Stimulated activated CD4-positive, alpha-beta T cell treated with anti-CD3 and anti-CD28 coated beads, Interleukin-2, amount 100 ng/mL, for 48 hours (primary cell): ENCODE measurements around the gene XYLT1.

ENCODE experiments used
- DNase-seq, 2 donors: peaks; one replicate each; pipeline ENCODE4 v3.0.0-alpha.2; 2020

XYLT1 gene

DNA sequence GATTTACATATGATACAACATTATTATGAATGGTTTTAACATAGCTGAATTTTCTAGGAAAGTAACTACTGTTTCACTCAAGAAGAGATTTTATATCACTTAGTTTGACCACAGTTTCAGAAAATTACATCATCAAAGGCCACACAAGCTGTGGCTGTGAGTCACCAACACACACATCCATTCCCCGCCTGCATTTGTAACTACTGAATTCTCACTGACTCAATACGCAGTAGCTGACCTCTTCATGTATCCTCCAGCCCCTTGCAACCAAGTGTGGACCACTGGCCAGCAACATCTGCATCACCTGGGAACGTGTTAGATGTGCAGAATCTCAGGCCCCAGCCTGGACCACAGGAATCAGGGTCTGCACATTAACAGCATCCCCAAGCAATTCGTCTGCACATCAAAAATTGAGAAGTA is 197.6 kb downstream of the XYLT1 start:
- DNase-seq, result peak; percentile 21 to 25

DNA sequence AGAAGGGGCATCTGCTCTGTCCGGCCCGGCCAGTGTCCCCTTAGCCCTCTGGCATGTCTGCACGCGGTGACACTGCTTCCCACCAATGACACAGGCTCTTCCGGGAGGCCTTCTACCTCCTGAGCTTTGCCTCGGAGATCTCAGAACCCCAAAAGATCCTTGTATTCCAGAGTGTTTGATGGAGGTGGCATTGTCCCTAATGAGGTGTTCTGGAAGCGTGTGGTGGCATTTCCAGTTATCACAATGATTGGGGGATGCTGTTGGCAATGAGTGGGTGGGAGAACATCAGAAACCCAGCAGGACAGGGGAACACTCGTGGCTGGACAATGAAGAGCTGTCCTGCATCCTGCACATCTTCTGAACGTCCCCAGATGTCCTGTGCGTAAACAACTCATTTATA is 198.0 kb downstream of the XYLT1 start:
- no peak for DNase-seq

DNA sequence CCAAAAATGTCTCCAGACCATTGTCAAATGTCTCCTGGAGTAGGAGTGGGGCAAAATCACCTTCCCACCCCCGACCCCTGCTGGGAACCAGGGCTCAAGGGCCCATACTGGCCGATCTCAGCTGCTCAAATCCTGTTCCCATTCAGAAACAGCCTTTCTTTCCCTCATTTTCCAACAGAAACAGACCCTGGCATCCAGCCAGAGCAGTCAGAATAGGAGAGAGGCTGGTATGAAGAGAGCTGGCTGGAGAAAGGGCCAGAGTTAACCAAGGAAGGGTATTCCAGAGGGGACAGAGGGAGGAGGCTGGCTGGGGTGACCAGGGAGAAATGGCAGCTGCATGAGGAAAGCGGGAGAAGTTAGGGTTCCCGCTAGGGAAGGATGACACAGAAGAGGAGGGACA is 199.1 kb downstream of the XYLT1 start:
- no peak for DNase-seq

DNA sequence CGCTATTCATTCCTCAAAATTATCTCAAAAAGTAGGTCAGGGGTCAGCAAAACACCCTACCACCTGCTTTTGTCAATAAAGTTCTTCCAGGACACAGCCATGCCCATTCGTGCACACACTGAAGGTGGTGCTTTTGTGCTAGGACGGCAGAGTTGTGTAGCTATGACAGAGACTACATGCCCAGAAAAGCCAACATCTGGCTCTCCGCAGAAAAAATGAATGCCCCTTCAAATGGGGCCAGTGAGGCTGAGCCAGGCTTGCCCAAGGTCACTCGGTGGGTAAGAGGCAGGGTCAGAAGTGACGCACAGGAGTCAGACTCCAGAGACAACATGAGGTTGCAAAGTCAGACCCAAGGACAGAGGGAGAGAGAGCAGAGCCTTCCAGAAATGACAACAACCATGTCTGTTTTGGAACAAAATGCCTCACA is 200.1 kb downstream of the XYLT1 start:
- DNase-seq, result no peak

DNA sequence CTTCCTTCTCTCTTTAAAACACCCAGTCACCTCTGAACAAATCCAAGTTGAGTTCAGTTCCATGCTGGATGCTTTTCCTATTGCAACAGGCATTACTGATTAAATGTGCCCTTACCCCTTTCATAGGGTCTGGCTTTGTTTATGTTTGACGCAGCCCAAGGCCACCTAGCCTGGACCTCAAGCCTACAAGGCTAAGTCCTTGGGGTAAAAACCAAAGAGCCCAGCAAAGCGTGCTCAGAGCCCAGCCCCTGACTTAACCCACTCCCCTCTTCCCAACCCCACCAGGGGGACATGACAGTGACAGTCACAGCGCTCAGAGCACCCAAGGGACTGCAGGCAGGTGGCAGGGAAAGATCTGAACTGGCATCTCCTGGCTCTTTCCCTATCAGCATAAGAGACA is 200.6 kb downstream of the XYLT1 start:
- no peak for DNase-seq

DNA sequence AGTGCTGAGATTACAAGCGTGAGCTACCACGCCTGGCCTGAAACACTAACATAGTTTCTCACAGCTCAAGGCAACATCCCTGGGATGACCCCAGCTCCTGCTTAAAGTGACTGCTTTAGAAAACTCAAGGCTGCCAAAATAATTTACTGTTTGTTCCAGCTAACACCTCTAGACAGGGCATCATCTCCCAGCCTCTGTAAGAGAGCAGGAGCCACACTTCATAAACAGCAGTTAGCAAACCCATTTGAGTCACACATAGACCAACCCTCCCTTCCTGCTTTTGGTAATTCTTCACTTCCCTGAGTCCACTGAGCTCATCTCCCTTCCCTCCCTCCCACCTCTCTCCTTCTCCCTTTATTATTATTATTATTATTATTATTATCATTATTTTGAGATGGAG is 201.3 kb downstream of the XYLT1 start:
- no peak for DNase-seq

DNA sequence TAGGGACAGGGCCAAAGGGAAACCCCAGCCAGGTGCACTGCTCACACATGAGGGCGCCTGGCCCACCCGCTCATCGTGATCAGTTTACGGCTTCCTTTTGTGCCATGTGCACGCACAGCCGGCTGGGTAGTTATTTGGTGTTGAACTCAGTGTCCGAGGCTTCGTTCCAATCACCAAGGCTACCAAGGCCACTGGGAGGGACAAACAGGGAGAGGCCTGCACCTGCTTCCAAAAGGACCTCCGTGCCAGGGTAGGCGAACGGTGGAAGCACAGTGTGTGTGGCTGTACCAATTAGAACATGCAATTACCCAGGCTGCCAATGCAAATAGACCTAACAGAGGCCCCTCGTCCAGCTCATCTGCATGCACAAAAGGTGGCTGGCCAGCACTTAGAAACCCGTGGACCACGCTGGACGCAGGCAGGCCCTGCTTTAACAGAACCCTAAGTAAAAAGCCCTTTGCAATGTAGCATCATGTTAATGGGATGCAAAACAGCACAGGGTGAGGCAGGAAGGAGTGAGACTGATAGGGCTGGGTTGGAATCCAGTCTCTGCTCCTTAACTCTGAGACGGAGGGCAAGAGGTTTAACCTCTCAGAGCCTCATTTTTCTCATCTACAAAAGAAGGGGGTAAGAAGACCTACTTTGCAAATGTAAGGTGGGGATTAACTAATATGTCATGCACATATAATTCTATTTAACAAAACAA is 204.0 kb downstream of the XYLT1 start:
- DNase-seq, result no peak

DNA sequence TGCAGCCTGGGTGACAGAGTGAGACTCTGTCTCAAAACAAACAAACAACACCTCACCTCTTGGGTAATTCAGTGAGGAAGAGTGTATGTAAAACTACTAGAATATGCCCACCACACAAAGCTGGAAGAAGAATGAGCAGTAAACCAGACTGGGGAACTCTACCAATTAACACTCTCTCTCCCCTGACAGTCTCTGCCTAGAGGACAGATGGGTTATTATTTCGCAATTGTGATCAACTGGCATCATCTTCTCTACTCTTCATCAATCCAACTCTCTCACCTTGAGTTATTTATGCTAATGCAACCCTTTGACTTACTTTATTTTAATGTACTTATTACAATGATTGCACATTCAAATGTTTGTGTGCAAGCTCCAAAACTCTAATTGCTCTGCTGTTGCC is 205.6 kb downstream of the XYLT1 start:
- DNase-seq, result no peak

DNA sequence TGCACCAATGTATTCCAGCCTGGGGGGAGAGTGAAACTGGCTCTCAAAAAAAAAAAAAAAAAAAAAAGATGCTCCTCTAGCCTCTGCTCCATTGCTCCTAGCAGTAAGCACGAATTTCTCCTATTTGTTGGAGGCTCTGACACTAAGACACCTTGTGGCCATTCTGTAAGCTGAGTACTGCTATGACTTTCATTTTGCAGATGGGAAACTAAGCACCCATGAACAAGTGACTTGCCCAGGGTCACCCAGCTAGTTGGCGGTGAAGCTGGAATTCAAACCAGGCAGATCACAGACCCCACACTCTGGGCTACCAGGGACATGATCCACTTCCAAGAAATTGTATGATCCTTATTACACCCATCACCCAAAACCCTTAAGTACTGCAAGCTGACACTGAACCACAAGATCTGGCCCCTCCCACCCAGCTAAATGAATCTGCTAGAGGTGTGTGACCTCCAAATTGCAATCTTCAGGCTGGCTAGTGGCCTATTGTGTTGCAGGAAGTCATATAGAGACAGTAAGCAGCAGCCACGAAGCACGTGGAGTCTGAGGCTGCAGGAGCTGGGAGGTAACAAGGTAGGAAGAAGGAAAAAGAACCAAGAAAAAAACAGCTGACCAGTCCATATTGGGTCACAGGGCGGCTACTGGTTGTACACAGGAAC is 209.4 kb downstream of the XYLT1 start:
- no peak for DNase-seq

DNA sequence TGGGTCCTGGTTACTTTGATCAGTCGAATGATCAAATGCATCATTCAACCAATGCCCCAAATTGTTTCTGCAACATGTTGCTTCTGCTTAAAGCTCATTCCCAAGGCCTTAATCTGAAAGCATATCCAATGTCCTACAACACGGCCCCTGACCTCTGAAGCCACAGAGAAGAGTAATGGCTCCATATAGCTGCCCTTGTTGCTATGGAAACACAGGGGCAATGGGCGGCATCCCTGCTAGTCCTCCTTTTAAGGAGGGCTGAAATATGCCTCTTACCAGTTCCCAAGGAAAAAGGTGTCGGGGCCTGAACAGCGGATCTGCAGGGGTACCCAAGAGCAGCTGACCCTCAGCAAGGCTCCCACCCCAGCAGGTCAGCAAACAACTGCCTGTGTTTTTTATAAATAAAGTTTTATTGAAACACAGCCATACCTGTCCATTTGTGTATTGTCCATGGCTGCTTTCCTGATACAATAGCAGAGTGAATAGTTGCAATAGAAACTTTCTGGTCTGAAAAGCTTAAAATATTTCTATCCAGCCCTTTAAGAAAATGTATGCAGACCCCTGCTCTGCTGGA is 210.4 kb downstream of the XYLT1 start:
- DNase-seq, result no peak

DNA sequence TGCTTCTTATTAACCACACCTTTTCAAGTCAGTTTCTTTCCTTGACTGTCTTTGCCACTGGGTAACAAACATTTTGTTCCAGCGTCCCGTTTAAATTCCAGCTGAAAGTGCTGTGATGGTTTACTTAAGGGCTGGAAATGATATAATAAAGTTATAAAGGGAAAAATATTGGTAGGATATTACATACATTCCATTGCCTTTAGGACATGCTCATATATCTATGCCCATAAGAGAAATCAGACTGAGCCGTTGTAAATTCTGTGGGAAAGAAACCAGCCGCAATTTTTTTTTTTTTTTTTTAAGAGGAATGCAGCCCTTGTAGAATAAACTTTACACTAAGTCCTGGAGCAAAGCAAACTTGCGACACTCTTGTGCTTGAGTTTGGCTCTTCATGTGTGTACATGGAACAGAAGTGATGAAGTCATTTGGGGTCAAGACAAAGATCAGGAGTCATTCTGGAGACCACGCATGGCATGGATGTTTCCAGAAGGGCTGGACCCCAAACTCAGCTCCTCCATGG is 210.9 kb downstream of the XYLT1 start:
- DNase-seq, result no peak

DNA sequence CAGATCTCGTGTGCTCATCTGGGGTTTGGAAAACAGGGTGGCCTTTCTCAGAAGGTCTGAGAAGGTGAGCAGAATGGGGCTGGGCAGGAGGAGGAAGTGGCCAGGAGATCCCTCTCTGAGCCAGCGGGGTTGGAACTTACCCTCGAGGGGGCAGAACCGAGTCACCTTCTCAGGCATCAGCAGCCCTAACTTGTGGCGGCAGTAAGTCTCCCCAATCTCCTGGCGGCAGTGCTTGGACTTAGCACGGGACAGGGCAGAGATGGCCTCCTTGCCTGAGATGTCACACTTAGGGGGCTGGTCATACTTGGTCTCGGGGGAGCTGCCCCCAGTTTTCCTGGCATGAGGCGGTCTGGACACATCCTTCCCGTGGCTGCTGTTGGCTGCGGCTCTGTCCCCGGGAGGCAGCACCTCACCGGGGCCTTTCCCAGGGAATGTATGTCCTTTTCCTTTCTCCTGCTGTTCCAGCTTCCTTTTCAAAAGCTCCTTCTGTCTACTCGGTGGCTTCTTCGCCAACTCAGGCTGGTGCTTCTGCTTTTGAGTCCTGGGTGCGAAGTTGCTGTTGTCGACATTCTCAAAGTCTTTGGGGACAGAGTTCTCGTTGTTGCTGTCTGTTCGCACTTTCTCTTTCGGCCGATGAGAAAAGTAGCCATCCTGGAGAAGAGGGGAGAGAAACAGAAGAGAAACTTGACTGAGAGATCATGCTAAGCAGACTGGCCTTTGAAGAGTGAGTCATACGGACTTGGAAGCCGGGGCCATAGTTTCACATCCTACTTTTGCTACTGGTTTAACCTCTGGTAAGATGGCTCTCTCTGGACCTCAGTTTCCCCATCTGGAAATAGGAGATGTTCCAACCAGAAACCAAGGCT is 211.7 kb downstream of the XYLT1 start:
- no peak for DNase-seq

DNA sequence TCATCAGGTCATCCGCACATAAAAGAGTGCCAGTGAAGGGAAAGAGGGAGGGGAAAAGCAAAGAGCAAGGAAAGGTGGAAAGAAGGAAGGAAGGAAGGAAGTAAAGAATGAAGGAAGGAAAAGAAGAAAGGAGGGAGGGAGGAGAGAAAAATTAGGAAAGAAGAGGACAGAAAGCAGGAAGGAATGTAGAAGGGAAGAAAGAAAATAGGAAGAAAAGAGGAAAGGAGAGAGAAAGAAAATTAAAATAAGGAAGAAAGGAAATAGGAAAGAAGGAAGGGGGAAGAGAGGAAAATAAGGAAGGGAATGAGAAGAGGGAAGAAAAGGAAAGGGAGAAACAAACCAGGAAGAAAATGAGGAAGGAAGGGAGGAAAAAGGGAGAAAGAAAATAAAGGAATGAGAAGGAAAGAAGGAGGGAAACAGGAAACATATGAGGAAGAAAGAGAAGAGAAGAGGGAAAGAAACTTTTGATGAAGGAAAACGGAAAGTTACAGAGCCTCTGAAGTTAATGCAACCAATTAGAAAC is 212.6 kb downstream of the XYLT1 start:
- no peak for DNase-seq

DNA sequence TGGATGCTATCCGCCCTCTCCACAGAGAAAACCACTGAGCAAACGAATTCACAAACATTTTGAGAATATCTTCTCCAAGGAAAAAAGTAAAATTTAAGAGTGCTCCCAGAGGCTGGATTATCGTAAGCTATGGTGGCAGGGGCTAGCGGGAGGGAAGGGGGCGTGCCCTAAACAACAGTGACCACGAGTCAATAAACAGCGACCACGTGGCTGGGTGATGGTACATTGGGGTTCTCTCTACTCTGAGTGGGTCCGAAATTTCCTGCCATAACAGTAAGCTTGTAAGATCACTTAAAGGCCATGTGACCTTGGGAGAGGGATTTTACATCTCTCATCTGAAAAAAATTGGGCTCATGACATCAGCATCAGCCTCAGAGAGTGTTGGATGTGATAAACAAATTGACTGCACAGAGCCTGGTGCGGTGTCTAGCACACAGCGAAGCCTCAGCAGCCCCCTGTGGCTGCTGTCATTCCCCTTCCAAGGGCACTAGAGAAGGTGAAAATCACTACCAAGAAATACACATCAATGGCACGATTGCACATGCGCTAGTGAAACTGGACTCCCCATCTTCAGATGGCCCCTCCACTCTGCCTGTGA is 213.2 kb downstream of the XYLT1 start:
- no peak for DNase-seq

DNA sequence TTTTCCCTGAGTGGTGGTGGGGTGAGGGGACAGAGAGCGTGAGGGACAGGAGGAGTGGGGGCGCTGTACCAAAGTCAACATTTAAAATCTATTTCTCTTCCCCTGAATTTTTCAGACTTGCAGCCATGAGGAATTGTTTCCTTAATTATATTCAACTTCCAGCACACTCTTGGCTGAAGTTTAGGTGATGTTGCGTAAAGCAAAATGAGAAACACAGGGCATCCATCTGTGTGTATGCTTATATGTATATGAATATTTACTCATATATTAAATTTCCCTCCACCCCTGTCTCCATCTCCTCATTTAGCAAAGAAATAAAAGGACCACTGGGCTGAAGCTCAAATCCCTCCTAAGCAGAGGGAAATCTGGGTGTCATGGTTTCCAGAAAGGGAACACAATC is 218.1 kb downstream of the XYLT1 start:
- DNase-seq, result no peak

DNA sequence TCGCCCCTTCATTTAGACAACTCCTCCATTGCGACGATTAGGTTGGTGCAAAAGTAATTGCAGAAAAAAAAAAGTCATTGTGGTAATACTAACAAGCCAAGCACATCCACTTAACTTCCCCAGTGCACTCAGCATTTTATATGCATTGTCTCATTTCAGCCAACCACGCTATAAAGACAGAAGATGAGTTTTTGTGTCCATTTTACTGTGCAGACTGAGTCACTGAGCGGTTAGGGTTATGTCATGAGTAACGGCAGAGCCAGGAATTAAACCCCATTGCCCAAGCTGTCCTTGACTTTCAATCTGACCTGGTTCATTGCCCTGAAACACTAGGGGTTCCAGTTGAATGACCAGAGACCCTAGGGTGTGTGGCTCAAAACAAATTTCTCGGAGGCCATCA is 218.7 kb downstream of the XYLT1 start:
- DNase-seq, result no peak

DNA sequence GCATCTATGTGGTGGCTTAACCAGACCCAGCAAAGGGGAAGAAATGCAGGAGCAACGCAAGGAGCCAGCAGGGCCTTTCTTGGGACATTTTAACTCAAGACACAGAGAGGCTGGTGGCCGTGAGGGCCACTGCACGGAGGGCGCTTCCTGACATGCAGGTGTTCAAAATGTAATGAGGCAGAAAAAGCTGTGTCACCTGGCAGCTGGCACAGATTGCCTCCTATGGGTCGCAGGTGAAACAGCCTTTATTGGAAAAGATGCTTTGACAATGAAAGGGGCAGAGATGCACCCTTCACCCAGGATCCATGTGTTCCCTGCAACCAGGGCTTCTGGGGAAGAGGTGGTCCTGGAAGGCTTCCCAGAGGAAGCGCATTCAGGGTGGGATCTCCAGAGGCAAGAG is 219.3 kb downstream of the XYLT1 start:
- no peak for DNase-seq

DNA sequence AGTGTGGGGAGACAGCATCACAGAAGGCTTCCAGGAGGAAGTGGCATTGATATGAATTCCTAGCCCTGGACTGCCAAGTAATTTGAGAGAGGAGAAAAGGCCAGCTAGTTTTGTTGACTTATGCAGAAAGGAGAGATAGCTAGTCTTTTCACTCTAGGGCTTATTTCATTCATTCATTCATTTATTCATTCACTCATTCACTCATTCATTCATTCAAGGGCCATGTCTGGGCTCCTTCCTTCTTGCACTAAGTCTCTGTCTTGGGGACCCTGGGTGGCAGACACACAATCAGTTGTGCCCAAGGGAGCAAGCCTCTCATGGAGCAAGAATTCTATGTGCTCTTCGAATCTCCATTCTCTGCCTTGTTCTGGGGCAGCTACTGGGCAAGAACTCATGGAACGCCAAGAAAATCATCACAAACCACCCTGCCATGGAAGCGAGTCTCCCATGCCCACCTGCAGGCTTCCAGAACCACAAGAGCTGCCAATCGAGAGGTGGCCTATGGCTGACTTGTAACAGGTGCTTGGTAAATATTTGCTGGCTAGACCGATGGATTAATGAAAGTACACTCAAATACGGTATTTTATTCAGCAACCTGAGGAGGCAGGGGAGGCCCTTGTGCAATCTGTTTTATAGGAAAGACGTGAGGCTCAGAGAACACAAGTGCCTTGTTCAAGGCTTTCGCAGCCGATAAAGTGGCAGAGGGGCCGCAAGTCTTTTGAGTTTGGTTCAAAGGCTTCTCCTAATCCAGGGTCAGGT is 223.6 kb downstream of the XYLT1 start:
- DNase-seq, result no peak

DNA sequence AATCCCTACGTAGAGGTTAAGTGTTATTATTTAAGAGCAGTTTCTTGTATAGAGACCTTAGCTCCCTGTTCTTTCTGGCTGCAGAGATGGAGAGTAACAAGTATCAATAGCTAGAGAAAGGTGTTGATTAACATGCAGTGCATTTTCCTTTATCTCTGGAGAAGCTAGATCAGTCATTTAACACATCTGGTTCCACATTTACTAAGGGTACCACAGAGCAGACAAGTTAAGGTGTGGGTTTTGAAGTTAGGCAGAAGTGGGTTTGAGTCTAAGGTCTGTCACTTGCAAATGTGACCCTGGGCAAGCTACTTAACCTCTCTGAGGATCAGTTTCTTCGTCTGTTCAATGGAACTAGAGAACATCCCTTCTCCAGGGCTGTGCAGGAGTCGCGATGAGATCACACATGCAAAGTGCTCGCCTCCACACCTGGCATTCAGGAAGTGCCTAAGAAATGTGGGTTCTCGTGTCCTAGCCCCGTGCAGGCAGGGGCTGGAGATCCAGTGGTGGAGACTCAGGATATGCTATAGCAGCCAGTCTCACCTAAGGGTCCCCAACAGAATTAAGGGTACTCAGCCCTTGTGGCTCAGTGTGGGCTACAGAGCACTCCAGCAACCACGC is 224.4 kb downstream of the XYLT1 start:
- DNase-seq, result no peak

DNA sequence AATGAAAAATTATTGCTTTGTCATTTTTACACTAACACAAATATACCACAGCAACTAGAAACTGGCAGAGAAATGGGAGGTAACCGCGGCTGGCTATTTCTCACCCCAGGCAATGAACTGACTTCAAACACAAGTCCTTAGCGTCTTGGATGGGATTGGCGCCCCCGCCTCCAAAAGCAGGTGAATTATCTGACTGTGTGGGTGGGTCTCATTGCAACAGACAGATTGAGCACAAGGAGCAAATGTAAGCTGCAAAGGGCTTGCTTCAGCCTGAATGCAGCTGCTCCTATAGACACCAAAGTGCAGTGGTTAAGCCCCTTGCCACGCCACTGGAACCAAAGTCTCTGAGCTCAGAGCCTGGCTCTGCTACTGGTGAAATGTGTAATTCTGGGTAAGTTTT is 225.0 kb downstream of the XYLT1 start:
- DNase-seq, result no peak

DNA sequence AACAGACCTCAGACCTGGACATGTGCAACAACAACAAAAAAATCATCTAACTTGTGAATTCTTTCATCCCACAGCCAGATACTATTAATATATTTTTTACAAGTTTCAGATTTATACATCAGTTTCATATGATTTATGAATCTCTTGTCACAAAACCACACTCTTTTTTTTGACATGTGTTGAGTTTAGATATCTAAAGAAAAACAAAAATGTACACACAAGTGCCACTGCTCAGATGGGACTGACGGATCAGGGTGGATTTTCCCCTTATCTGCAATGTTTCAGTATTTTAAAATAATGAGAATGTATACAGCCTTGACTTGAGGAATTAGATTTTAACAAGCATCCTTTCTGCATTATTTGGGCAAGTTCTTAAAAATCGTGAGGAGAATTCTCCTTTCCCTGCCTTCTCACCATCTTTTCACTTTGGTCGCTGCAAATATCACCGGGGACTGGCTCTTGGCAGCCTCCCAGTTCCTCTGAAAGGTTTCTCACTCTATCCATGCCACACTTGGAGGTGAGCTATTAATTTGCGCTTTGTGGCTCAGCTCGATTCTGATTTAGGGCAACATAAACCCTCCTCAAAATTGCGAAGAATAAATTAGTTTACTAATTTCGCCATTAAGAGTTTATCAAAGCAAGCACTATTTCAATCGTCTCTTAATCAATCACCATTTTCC is 225.7 kb downstream of the XYLT1 start:
- no peak for DNase-seq
